HEK293T (cell line): ENCODE data around the gene SCYL1.

Experiments
- SP1 ChIP-seq: fragments of 450-650 bp; IDR thresholded peaks from 2 replicates; pipeline ENCODE4 v1.6.1; 2017
- SUZ12 ChIP-seq: fragments of 450-650 bp; IDR thresholded peaks from 2 replicates; pipeline ENCODE4 v1.6.1; 2016; ENCODE audit warnings: mild to moderate bottlenecking
- TF ChIP-seq, protein P1 (sequence below): fragments of 450-650 bp; IDR thresholded peaks from 2 replicates; pipeline ENCODE4 v1.6.1; 2016

GRCh38 chr11:65485920-65486219 is 39.0 kb upstream of the SCYL1 start:
- no peak for TF ChIP-seq SUZ12
- TF ChIP-seq, protein P1, sequence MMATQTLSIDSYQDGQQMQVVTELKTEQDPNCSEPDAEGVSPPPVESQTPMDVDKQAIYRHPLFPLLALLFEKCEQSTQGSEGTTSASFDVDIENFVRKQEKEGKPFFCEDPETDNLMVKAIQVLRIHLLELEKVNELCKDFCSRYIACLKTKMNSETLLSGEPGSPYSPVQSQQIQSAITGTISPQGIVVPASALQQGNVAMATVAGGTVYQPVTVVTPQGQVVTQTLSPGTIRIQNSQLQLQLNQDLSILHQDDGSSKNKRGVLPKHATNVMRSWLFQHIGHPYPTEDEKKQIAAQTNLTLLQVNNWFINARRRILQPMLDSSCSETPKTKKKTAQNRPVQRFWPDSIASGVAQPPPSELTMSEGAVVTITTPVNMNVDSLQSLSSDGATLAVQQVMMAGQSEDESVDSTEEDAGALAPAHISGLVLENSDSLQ, result no peak
- no peak for TF ChIP-seq SP1
